HG03135 (cell line): ENCODE results near the gene POLE4.

Experiments used
- ATAC-seq: cut with Tn5 transposase; IDR thresholded peaks from one replicate; pipeline ENCODE4 v1.9.1; 2021; ENCODE audit warnings: mild to moderate bottlenecking, moderate library complexity; ENCODE audit not compliant: unreplicated experiment

Gene POLE4

GRCh38 chr2:74939919-74940812, 18.3 kb upstream of the POLE4 start:
- no peak for ATAC-seq

DNA sequence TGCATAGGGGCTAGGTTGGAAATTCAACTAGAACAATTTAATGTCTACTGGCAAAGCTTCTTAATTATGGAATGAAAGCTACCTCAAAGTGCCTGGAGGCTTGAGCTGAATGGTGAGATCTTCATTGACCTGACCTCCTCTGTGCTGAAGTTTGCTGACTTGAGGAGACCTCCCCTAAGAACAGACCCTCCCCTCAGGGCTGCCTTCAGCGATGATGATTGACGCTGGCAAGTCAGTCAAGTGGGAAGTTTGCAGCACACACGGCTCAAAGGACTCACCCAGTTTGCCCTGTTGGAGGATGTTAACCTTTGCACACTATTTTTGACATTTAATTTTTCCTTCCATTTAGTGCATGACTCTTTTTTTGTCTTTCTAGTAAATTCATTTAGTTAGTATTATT, 17.2 kb upstream of the POLE4 start:
- ATAC-seq = no peak

- ATAC-seq = no peak
These were observed 16.2 kb upstream of the POLE4 start for GRCh38 chr2:74942263-74942662.

GRCh38 chr2:74944987-74945787, 13.3 kb upstream of the POLE4 start:
- peak; percentile 100 for ATAC-seq

GRCh38 chr2:74945788-74946331, 12.6 kb upstream of the POLE4 start:
- ATAC-seq = no peak

GRCh38 chr2:74947703-74948102, 10.7 kb upstream of the POLE4 start:
- ATAC-seq = no peak

GRCh38 chr2:74948779-74949178, 9.7 kb upstream of the POLE4 start:
- ATAC-seq = no peak

- peak; percentile 54 for ATAC-seq
These were observed 7.2 kb upstream of the POLE4 start for GRCh38 chr2:74951211-74951754.

GRCh38 chr2:74952575-74952974, 5.9 kb upstream of the POLE4 start:
- ATAC-seq = no peak

DNA sequence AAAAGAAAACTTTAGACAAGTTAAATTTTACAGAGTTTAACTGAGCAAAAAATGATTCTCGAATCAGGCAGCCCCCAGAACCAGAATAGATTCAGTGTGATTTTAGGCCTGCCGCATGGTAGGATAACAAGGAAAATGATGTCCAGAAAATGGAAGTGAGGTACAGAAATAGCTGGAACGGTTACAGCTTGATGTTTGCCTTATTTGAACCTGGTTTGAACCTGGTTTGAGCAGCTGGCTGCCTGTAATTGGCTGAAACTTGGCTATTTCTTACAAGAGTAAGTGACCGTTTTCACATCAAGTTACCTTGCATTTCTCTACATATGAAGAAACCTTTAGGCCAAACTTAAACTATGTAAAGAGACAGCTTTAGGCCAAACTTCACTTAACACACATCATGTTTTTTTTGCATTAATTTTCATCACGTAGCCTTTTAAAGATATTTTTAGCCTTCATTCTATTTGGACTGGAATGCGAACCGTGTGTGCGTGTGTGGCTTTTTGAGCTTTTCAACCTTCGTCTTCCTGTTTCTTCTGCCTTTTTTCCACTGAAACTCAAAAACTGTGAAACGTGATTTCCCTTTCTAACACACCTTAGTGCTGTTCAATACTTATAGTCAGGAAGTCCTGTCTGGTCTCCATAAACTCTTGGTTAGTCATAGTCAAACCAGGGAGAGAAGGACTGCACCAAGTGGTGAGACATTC, 4.5 kb upstream of the POLE4 start:
- ATAC-seq = no peak

- no peak for ATAC-seq
These were observed 4.0 kb upstream of the POLE4 start for GRCh38 chr2:74954500-74954874.

DNA sequence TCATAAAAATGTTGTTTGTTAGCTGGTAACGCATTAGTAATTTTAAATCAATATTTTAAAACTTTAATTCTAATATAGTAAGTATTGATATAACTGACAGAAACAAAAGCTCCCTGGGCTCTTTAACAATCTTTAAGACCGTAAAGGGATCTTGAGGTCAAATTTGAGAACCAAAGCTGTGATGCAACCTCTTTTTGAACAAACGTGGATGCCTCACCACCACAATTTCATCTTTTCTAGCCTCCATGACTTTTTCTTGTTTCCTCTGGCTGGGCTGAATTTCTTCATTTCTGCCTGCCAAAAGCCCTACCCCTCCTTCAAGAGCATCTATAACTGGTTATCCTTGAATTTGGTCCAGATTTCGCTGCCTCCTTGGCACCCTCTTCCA, 563 bp upstream of the POLE4 start:
- no peak for ATAC-seq

DNA sequence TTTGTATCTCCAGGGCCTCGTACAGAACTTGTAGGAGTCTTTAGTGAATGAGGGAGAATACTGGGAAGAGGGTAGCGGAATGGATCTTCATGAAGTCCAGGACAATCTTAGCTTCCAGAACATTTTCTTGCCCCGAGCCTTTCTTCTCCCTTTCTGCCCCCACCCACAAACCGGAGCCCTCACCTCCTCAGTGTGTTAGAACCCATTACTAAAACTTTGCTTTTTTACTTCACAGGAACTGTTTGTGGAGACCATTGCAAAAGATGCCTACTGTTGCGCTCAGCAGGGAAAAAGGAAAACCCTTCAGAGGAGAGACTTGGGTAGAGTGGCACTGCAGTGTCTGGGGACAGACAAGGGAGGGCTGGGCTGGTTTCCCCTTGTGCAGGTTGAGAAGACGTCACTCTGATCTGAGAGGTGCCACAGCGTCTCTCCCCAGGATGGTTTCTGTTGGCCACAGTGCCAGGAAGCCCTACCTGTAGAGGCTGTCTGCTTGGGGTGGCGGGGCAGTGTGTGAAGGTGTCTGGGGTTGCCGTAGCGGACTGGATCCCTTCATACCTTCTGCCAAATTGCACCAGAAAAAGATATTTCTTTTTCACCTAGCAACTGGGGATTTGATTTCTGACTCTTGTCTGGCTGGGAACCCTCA, 786 bp downstream of the POLE4 start:
- ATAC-seq = no peak

- no peak for ATAC-seq
These were observed 8.4 kb downstream of the POLE4 start for GRCh38 chr2:74966887-74967286.

- no peak for ATAC-seq
These were observed 16.6 kb downstream of the POLE4 start for GRCh38 chr2:74975016-74975415.

DNA sequence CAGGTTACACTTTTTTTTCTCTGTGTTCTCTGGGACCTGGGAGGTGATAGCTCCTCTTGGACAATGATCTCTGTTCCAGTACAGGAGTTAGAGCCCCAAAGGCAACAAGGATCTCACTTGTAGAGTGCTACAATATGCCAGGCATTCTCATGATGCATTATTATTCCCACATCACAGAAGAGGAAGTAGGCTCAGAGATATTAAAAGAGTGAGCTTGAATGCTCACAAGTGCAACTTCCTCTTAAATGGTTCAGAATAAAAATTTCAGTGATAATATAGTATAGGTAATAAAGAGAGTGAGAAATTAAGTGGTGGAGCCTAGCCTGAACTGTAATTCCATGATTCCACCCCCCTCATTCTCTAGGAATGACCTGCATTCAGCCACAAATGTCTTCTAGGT, 21.4 kb downstream of the POLE4 start:
- ATAC-seq = no peak

GRCh38 chr2:74982577-74982976, 24.1 kb downstream of the POLE4 start:
- ATAC-seq = no peak

DNA sequence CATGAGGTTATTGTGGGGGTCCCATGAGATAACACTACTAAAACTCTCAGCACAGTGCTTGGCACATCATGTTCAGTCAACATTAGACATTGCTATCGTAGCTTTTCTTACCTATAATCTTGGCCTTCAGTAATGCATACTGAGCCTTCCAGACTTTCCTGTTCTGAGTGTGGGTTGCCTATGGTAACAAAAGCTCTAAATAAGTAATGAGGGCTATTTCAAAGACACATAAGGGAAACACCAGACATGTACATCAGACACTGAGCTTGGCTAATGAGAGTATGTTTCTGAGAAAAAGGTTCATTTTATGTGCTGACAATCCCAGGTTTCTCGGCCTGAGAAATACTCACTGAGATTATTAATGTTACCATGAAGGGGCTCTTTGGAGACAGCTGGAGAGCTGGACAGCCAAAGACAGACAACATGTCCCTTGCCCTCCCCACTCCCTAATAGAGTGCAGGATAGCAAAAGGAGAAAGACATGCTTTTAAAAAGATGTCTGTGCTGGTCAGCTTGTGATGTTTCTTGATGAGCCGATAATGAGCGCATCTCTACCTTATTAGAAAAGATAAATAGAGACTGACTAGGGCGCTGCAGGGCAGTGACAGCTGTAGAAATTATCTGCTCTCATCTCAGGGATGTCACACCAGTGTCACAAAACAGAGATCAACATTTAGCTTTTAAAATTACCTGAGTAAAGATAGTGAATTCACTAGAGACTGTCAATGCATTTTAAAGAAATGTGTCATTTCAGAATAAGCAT, 25.4 kb downstream of the POLE4 start:
- no peak for ATAC-seq

DNA sequence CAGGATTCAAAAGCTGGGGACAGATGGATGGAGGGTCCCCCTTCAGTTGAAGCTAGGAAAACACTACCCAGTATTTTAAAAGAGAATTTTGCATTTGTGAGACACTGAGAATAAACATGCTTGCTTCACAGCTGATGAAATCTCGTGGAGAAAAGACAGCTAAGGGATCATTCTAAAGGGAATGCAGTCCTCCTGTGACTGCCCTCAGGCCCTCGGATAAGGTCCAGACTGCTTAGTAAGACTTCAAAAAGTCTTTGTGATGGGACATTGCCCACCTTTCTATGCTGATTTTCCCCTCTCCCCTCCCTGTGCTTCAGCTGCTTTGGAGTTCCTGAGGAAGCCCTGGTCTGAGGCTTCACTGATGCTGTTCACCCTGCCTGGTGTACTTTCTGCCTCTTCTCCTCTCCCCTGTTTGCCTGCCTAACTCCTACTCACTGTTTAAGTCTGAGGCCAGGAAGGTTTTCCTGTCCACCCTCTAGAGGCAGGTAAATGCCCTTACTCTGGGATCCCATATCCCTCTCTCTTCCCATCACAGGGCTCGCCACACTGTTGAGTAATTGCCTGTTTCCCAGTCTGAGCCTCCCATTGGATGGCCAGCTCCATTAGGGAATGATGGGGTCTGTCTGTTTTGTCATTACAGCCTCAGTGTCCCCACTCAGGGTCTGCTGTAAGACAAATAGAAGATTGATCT, 26.6 kb downstream of the POLE4 start:
- no peak for ATAC-seq
